Skeletal muscle satellite cell (primary cell): ENCODE measurements around the gene ABCA3. TPM values are rescaled to one million over a fixed set of nuclear protein-coding genes. Genes with fewer than 3 reads are reported as not detected.
"Not testable (repeated sequence)": the region's sequence is repeated elsewhere in the genome, so short reads cannot be mapped to it uniquely, and the experiment has no call there.

Source experiments
- H3K27me3 ChIP-seq: 2 replicates; pipeline ENCODE4 v1.7.0; 2013; ENCODE audit warnings: low read length; ENCODE audit not compliant: control insufficient read depth, insufficient read depth
- H3K36me3 ChIP-seq: 2 replicates; pipeline ENCODE4 v1.7.0; 2013; ENCODE audit warnings: mild to moderate bottlenecking, control low read depth, low read length; ENCODE audit not compliant: insufficient read depth
- H3K4me1 ChIP-seq: 2 replicates; pipeline ENCODE4 v1.7.0; 2013; ENCODE audit warnings: low read length; ENCODE audit not compliant: control insufficient read depth, insufficient read depth
- H3K4me2 ChIP-seq: 2 replicates; pipeline ENCODE4 v1.7.0; 2013; ENCODE audit warnings: mild to moderate bottlenecking, low read length
- H3K4me3 ChIP-seq: 2 replicates; pipeline ENCODE4 v1.7.0; 2013; ENCODE audit warnings: low read length
- H3K9ac ChIP-seq: 2 replicates; pipeline ENCODE4 v1.7.0; 2013; ENCODE audit warnings: mild to moderate bottlenecking, low read depth, low read length, moderate library complexity
- H3K9me3 ChIP-seq: replicated peaks from 2 replicates; pipeline ENCODE4 v1.7.0; 2013; ENCODE audit warnings: mild to moderate bottlenecking, control low read depth, low read length
- total RNA-seq: library from RNA; depleted of rRNA; stranded (reverse); fragments of >200 nt; gene quantifications from 2 replicates; pipeline ENCODE4 v1.2.3, GENCODE V29; 2012; rRNA removed

ABCA3 gene
- total RNA-seq, result 0.25 and 0.87 TPM in 2 replicates

DNA sequence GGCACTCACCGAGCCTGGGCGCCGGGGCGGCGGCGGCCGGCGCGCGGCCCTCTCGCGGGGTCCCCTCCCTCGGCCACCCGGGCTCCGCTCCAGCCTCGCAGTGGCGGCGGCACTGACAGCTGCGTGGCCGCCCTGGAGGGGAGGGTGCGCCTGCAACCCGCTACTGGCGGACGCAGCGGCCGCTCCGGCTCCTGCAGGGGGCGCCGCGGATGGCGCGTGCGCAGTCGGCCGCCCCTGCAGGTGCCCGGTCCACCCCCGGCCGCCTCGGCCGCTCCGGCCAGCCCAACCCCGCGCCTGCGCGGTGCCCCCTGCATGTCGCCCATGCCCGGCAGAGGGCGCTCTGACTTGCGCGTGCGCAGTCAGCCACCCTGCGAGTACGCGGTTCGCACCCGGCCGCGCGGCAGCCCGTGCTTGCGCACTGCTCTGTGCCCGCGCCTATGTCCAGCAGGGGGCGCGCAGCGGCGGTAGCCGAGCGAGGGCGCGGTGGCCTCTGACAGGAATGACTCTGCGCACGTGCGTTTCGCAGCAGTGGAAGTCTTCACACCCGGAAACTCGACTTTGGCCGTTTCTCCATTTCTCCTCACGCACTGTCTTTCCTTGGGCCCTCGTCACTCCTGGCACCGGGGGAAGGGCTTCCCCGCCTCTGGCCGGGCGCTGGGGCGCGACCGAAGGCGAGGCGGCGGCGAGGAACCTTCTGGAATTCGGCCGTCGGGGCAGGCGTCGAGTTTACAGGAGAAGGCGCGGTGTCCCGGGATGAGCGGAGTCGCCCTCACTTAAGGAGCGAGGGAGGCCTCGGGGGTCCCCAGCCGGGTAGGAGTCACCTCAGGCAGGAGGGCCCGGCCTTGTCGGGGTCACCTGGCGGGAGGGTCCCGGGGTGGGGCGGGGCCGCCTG, at the start of gene ABCA3:
Gene ABCA3 (minus strand): TSS at position 165 of the 892 bp plus-strand sequence. CDS start 14,262 bp downstream, outside the sequence.
- no peak within 1 kb of the TSS for H3K9ac ChIP-seq

DNA sequence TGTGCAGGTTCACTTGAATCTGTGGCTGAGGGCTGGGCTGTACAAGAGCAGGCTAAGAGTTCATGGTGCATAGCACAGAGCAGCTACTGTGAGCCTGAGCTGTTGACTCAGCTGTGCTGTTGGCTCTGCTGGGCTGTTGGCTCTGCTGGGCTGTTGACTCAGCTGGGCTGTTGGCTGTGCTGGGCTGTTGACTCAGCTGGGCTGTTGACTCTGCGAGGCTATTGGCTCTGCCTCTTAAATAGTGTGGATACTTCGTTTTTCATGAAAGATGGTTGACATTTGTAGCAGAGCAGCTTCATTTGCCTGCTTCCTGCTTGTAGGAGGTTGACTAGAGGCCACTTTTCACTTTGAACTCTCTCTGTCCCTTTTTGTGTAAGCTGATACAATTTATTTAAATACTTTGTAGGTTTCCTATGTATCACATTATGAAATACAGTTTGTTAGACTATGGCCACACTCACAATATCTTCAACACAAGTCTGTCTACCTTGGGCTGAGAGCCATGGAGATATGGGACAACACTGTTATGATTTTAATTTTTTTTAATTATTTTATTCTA, 48.4 kb upstream of the ABCA3 start:
- peaks cover 4% of the 10 kb centered on the region for H3K4me1 ChIP-seq
- no peak overlapping the region for H3K9ac ChIP-seq
- no peak overlapping the region for H3K4me3 ChIP-seq

More for the DNA sequence above, at the start of gene ABCA3:
- no peaks in the 10 kb centered on the region for H3K36me3 ChIP-seq
- H3K27me3 ChIP-seq, result peaks cover 43% of the 10 kb centered on the region
- no peaks in the 10 kb centered on the region for H3K9me3 ChIP-seq
- H3K4me1 ChIP-seq, result peaks cover 12% of the 10 kb centered on the region
- H3K4me2 ChIP-seq, result peak within 1 kb of the TSS; percentile 92
- peak within 1 kb of the TSS; percentile 73 for H3K4me3 ChIP-seq

DNA sequence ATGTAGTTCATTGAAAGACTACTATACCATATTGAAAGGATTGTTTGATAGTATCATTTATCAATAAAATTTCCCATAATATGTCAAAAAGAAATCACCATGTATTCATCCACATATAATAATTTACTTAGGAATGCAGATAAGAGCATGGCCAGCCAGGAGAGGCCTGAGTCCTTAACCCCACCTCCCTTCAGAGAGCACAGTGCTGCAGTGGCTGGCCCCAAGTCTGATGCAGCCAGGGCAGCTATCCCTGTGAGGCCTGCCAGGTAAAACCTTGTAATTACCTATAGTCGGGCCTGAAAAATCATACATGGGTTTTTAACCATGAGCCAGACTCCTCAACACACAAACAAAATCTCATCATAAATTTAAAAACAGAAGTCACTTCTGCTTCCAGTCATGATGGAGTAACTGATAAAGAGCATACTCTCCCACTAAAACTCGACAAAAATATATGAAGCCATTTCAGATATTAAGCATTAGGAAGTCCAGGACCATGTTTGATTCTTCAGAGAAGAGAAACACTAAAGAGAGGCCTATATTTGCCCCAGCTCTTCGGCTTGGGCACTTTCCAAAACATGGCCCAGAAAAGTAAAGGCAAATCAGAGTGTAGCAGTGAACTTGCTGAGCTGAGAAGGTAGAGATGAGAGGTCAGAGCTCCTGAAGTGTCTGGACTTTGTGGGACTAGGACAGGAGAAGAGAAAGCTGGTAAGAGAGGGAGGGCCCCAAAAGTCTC, 47.8 kb upstream of the ABCA3 start:
- no peak overlapping the region for H3K9ac ChIP-seq
- no peak overlapping the region for H3K4me3 ChIP-seq
- H3K4me1 ChIP-seq, result peaks cover 4% of the 10 kb centered on the region
- H3K36me3 ChIP-seq, result no peaks in the 10 kb centered on the region
- H3K4me2 ChIP-seq, result no peak overlapping the region
- H3K9me3 ChIP-seq, result no peaks in the 10 kb centered on the region
- peaks cover 4% of the 10 kb centered on the region for H3K27me3 ChIP-seq

More for the DNA sequence above, 48.4 kb upstream of the ABCA3 start:
- Histone ChIP-seq H3K4me2 (no peak overlapping the region), H3K27me3 (peaks cover 5% of the 10 kb centered on the region), H3K9me3 (no peaks in the 10 kb centered on the region), H3K36me3 (no peaks in the 10 kb centered on the region)

GRCh38 chr16:2386990-2387389, 46.5 kb upstream of the ABCA3 start:
- no peaks in the 10 kb centered on the region for H3K9me3 ChIP-seq
- no peak overlapping the region for H3K4me3 ChIP-seq
- peaks cover 8% of the 10 kb centered on the region for H3K27me3 ChIP-seq
- no peak overlapping the region for H3K4me2 ChIP-seq
- peaks cover 4% of the 10 kb centered on the region for H3K4me1 ChIP-seq
- no peaks in the 10 kb centered on the region for H3K36me3 ChIP-seq
- no peak overlapping the region for H3K9ac ChIP-seq

DNA sequence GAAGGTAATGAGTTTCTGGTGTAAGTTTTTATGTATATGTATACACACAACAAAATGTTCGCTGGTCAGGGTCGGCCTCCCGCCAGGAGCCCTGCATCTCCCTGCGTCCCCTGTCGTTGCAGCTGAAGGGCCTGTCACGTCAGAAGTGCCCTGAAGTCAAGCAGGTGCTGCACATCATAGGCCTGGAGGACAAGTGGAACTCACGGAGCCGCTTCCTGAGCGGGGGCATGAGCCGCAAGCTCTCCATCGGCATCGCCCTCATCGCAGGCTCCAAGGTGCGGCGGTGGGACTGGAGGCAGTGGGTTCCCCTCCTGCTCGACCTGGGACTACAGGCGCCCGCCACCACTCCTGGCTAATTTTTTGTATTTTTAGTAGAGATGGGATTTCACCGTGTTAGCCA, 45.5 kb upstream of the ABCA3 start:
- not testable (repeated sequence) for H3K4me1 ChIP-seq, H3K4me3 ChIP-seq, H3K9ac ChIP-seq, H3K4me2 ChIP-seq, H3K9me3 ChIP-seq, H3K36me3 ChIP-seq, H3K27me3 ChIP-seq

- no peaks in the 10 kb centered on the region for H3K9me3 ChIP-seq
- H3K9ac ChIP-seq, result no peak overlapping the region
- H3K27me3 ChIP-seq, result peaks cover 9% of the 10 kb centered on the region
Observed at GRCh38 chr16:2385190-2385836, 44.8 kb upstream of the ABCA3 start.

DNA sequence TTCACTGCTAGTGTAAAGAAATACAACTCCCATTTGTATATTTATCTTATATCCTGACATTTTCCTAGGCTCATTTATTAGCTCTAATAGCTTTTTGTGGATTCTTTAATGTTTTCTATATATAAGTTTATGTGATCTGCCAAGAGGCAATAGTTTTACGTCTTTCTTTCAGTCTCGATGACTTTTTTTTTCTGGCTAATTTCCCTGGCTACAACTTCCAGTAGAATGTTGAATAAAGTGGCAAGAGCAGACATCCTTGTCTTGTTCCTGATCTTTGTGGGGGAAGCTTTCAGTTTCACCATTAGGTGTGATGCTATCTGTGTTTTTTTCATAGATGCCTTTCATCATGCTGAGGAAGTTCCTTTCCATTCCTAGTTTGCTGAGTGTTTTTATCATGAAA, 43.9 kb upstream of the ABCA3 start:
- Histone ChIP-seq H3K27me3 (peaks cover 13% of the 10 kb centered on the region), H3K4me3 (no peak overlapping the region), H3K4me2 (no peak overlapping the region), H3K36me3 (no peaks in the 10 kb centered on the region), H3K9me3 (no peaks in the 10 kb centered on the region), H3K9ac (no peak overlapping the region), H3K4me1 (peaks cover 4% of the 10 kb centered on the region)

More at GRCh38 chr16:2385190-2385836, 44.8 kb upstream of the ABCA3 start:
- H3K4me1 ChIP-seq, result peaks cover 4% of the 10 kb centered on the region
- no peaks in the 10 kb centered on the region for H3K36me3 ChIP-seq
- H3K4me3 ChIP-seq, result no peak overlapping the region
- no peak overlapping the region for H3K4me2 ChIP-seq

- H3K4me3 ChIP-seq, result no peak overlapping the region
- H3K9me3 ChIP-seq, result no peaks in the 10 kb centered on the region
- no peak overlapping the region for H3K9ac ChIP-seq
- no peak overlapping the region for H3K4me2 ChIP-seq
- H3K36me3 ChIP-seq, result no peaks in the 10 kb centered on the region
- H3K27me3 ChIP-seq, result peaks cover 13% of the 10 kb centered on the region
- peaks cover 1% of the 10 kb centered on the region for H3K4me1 ChIP-seq
Observed at GRCh38 chr16:2383501-2383900, 43.0 kb upstream of the ABCA3 start.

DNA sequence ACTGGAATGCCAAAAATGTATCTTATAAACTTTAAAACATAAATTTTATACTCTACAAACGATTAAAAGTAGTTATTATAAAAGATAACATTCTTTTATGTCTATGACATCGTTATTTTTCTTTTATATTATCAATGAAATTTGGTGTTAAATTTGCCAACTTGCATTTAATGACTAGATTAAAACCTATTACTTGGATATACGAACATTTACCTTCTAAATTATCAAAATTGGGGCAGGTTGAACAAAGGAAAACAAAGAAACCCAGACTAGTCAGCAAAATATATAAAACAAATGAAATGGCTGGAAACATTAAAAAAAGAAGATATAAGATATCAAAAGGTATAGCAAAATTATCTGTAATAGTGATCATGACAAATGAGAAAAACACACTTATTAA, 34.1 kb upstream of the ABCA3 start:
- no peak overlapping the region for H3K4me3 ChIP-seq
- H3K4me1 ChIP-seq, result peaks cover 3% of the 10 kb centered on the region
- H3K27me3 ChIP-seq, result peaks cover 7% of the 10 kb centered on the region
- H3K4me2 ChIP-seq, result no peak overlapping the region
- H3K9ac ChIP-seq, result no peak overlapping the region
- H3K9me3 ChIP-seq, result no peaks in the 10 kb centered on the region
- no peaks in the 10 kb centered on the region for H3K36me3 ChIP-seq

- Histone ChIP-seq H3K36me3 (no peaks in the 10 kb centered on the region), H3K9ac (no peak overlapping the region), H3K9me3 (no peaks in the 10 kb centered on the region), H3K27me3 (peaks cover 7% of the 10 kb centered on the region), H3K4me1 (peaks cover 3% of the 10 kb centered on the region), H3K4me2 (no peak overlapping the region), H3K4me3 (no peak overlapping the region)
Observed at GRCh38 chr16:2373176-2373575, 32.6 kb upstream of the ABCA3 start.

GRCh38 chr16:2372684-2373083, 32.2 kb upstream of the ABCA3 start:
- H3K9me3 ChIP-seq, result no peaks in the 10 kb centered on the region

More at GRCh38 chr16:2372684-2373083, 32.2 kb upstream of the ABCA3 start:
- H3K27me3 ChIP-seq, result peaks cover 7% of the 10 kb centered on the region
- no peaks in the 10 kb centered on the region for H3K36me3 ChIP-seq
- H3K9ac ChIP-seq, result no peak overlapping the region
- H3K4me3 ChIP-seq, result no peak overlapping the region
- H3K4me1 ChIP-seq, result peaks cover 3% of the 10 kb centered on the region
- H3K4me2 ChIP-seq, result no peak overlapping the region
